HEK293 (cell line): ENCODE results near the gene DLK2.
"Not testable (repeated sequence)": the region's sequence is repeated elsewhere in the genome, so short reads cannot be mapped to it uniquely, and the experiment has no call there.

Experiments
- KLF8 ChIP-seq: fragments of 450-650 bp; formaldehyde crosslinking; IDR thresholded peaks from 2 replicates; pipeline ENCODE4 v1.5.1; 2016; ENCODE audit warnings: missing biosample characterization, missing genetic modification characterization
- TCF7L2 ChIP-seq: IDR thresholded peaks from 2 replicates; pipeline ENCODE4 v1.6.1; 2011; ENCODE audit warnings: low read depth, mild to moderate bottlenecking, inconsistent platforms, low read length, moderate library complexity, borderline replicate concordance
- WT1 ChIP-seq: fragments of 450-650 bp; formaldehyde crosslinking; IDR thresholded peaks from 2 replicates; pipeline ENCODE4 v1.5.1; 2016; ENCODE audit warnings: missing biosample characterization, missing genetic modification characterization
- YY1 ChIP-seq: fragments of 450-650 bp; formaldehyde crosslinking; IDR thresholded peaks from 2 replicates; pipeline ENCODE4 v1.5.1; 2018; ENCODE audit warnings: missing biosample characterization, missing genetic modification characterization
- ZBTB7A ChIP-seq: fragments of 450-650 bp; formaldehyde crosslinking; IDR thresholded peaks from 2 replicates; pipeline ENCODE4 v1.5.1; 2016; ENCODE audit warnings: low read depth, missing biosample characterization, missing genetic modification characterization
- ZBTB8A ChIP-seq: fragments of 450-650 bp; formaldehyde crosslinking; IDR thresholded peaks from 2 replicates; pipeline ENCODE4 v1.5.1; 2016; ENCODE audit warnings: missing biosample characterization, missing genetic modification characterization
- ZNF140 ChIP-seq: fragments of 450-650 bp; formaldehyde crosslinking; IDR thresholded peaks from 2 replicates; pipeline ENCODE4 v1.5.1; 2016; ENCODE audit warnings: missing biosample characterization, missing genetic modification characterization
- ZNF239 ChIP-seq: fragments of 450-650 bp; formaldehyde crosslinking; IDR thresholded peaks from 2 replicates; pipeline ENCODE4 v1.5.1; 2016; ENCODE audit warnings: missing biosample characterization, missing genetic modification characterization
- ZNF24 ChIP-seq: fragments of 450-650 bp; formaldehyde crosslinking; IDR thresholded peaks from 2 replicates; pipeline ENCODE4 v1.5.1; 2016; ENCODE audit warnings: missing biosample characterization, missing genetic modification characterization
- ZNF629 ChIP-seq: fragments of 450-650 bp; formaldehyde crosslinking; IDR thresholded peaks from 2 replicates; pipeline ENCODE4 v1.5.1; 2017; ENCODE audit warnings: missing biosample characterization, missing genetic modification characterization
- ZNF791 ChIP-seq: fragments of 450-650 bp; formaldehyde crosslinking; IDR thresholded peaks from 2 replicates; pipeline ENCODE4 v1.5.1; 2016; ENCODE audit warnings: missing biosample characterization, missing genetic modification characterization
- TF ChIP-seq, protein P1 (sequence below): fragments of 450-650 bp; formaldehyde crosslinking; IDR thresholded peaks from 2 replicates; pipeline ENCODE4 v1.5.1; 2017; ENCODE audit warnings: missing biosample characterization, missing genetic modification characterization
- TF ChIP-seq, protein P2 (sequence below): fragments of 450-650 bp; formaldehyde crosslinking; IDR thresholded peaks from 2 replicates; pipeline ENCODE4 v1.5.1; 2016; ENCODE audit warnings: missing biosample characterization, missing genetic modification characterization
- TF ChIP-seq, protein P3 (sequence below): fragments of 450-650 bp; formaldehyde crosslinking; IDR thresholded peaks from 2 replicates; pipeline ENCODE4 v1.5.1; 2016; ENCODE audit warnings: missing biosample characterization, missing genetic modification characterization

DNA sequence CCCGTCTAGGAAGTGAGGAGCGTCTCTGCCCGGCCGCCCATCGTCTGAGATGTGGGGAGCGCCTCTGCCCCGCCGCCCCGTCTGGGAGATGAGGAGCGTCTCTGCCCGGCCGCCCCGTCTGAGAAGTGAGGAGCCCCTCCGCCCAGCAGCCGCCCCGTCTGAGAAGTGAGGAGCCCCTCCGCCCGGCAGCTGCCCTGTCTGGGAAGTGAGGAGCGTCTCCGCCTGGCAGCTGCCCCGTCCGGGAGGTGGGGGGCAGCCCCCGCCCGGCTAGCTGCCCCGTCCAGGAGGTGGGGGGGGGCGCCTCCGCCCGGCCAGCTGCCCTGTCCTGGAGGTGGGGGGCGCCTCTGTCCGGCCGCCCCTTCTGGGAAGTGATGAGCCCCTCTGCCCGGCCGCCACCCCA, 30.3 kb downstream of the DLK2 start:
- TF ChIP-seq, protein P1, sequence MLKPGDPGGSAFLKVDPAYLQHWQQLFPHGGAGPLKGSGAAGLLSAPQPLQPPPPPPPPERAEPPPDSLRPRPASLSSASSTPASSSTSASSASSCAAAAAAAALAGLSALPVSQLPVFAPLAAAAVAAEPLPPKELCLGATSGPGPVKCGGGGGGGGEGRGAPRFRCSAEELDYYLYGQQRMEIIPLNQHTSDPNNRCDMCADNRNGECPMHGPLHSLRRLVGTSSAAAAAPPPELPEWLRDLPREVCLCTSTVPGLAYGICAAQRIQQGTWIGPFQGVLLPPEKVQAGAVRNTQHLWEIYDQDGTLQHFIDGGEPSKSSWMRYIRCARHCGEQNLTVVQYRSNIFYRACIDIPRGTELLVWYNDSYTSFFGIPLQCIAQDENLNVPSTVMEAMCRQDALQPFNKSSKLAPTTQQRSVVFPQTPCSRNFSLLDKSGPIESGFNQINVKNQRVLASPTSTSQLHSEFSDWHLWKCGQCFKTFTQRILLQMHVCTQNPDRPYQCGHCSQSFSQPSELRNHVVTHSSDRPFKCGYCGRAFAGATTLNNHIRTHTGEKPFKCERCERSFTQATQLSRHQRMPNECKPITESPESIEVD = not testable (repeated sequence)
- TF ChIP-seq, protein P2, sequence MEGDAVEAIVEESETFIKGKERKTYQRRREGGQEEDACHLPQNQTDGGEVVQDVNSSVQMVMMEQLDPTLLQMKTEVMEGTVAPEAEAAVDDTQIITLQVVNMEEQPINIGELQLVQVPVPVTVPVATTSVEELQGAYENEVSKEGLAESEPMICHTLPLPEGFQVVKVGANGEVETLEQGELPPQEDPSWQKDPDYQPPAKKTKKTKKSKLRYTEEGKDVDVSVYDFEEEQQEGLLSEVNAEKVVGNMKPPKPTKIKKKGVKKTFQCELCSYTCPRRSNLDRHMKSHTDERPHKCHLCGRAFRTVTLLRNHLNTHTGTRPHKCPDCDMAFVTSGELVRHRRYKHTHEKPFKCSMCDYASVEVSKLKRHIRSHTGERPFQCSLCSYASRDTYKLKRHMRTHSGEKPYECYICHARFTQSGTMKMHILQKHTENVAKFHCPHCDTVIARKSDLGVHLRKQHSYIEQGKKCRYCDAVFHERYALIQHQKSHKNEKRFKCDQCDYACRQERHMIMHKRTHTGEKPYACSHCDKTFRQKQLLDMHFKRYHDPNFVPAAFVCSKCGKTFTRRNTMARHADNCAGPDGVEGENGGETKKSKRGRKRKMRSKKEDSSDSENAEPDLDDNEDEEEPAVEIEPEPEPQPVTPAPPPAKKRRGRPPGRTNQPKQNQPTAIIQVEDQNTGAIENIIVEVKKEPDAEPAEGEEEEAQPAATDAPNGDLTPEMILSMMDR = not testable (repeated sequence)
- not testable (repeated sequence) for TF ChIP-seq ZNF140 (tag by site-specific recombination); ZNF791 (tag by site-specific recombination); ZBTB7A (tag by site-specific recombination); ZNF24 (tag by site-specific recombination); ZBTB8A (tag by site-specific recombination); WT1 (tag by site-specific recombination); TCF7L2; KLF8; ZNF239; YY1 (tag by site-specific recombination); ZNF629 (tag by site-specific recombination)
- TF ChIP-seq, protein P3, sequence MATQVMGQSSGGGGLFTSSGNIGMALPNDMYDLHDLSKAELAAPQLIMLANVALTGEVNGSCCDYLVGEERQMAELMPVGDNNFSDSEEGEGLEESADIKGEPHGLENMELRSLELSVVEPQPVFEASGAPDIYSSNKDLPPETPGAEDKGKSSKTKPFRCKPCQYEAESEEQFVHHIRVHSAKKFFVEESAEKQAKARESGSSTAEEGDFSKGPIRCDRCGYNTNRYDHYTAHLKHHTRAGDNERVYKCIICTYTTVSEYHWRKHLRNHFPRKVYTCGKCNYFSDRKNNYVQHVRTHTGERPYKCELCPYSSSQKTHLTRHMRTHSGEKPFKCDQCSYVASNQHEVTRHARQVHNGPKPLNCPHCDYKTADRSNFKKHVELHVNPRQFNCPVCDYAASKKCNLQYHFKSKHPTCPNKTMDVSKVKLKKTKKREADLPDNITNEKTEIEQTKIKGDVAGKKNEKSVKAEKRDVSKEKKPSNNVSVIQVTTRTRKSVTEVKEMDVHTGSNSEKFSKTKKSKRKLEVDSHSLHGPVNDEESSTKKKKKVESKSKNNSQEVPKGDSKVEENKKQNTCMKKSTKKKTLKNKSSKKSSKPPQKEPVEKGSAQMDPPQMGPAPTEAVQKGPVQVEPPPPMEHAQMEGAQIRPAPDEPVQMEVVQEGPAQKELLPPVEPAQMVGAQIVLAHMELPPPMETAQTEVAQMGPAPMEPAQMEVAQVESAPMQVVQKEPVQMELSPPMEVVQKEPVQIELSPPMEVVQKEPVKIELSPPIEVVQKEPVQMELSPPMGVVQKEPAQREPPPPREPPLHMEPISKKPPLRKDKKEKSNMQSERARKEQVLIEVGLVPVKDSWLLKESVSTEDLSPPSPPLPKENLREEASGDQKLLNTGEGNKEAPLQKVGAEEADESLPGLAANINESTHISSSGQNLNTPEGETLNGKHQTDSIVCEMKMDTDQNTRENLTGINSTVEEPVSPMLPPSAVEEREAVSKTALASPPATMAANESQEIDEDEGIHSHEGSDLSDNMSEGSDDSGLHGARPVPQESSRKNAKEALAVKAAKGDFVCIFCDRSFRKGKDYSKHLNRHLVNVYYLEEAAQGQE = not testable (repeated sequence)
